ENCODE measurements around the gene TMEM184B.

Gene TMEM184B

DNA sequence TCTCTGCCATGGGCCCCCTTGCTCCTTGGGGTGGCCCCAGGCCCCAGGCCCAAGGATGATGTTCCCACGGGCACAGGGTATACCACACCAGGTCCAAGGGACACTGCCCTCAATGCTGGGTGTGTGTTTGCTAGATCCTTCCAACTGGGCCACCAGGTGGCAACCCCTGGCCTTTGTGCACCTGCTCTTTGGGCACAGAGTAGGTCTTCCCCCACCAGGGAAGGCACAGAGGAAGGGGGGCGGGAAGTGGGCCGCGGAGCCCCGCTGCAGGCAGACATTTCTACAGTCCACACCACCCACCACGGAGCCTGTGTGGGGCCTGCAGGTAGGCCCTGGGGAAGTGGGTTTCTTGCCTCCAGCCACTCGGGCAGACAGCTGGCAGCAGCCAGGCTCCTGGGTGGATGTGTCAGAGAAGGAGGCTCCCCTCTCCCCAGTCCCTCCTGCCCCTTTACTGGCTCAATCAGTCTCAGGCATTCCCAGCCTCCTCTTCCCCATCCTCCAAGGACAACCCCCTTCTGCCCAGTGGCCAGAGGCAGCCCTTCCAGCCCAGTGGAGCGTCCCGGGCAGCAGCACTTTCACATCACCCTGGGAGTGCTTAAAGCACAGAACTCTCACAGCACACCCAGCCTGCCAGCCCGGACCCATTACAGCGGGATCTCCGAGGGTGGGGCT lies 49.4 kb downstream of the TMEM184B start:
- H3K9me3 ChIP-seq (ENCODE audit: insufficient read depth, low read depth, low read length) = no peaks in the 10 kb centered on the region
- H3K9me2 ChIP-seq (replicated peaks; ENCODE audit: low read depth, low read length) = no peaks in the 10 kb centered on the region
- H3K4me1 ChIP-seq (ENCODE audit: insufficient read depth, low read length, poor library complexity, severe bottlenecking) = peaks cover 2% of the 10 kb centered on the region
- no peak overlapping the region for H2AFZ ChIP-seq (ENCODE audit: low read length)
- H3K9ac ChIP-seq (ENCODE audit: low read depth, low read length, poor library complexity, severe bottlenecking) = no peak overlapping the region
- H3K27me3 ChIP-seq (ENCODE audit: insufficient read depth, low read length, poor library complexity, severe bottlenecking) = no peaks in the 10 kb centered on the region
- H4K20me1 ChIP-seq (ENCODE audit: insufficient read depth, low read length, poor library complexity, severe bottlenecking) = no peaks in the 10 kb centered on the region
- H3K4me3 ChIP-seq (ENCODE audit: low read length, poor library complexity, severe bottlenecking) = no peak overlapping the region
- TF ChIP-seq, protein P1, sequence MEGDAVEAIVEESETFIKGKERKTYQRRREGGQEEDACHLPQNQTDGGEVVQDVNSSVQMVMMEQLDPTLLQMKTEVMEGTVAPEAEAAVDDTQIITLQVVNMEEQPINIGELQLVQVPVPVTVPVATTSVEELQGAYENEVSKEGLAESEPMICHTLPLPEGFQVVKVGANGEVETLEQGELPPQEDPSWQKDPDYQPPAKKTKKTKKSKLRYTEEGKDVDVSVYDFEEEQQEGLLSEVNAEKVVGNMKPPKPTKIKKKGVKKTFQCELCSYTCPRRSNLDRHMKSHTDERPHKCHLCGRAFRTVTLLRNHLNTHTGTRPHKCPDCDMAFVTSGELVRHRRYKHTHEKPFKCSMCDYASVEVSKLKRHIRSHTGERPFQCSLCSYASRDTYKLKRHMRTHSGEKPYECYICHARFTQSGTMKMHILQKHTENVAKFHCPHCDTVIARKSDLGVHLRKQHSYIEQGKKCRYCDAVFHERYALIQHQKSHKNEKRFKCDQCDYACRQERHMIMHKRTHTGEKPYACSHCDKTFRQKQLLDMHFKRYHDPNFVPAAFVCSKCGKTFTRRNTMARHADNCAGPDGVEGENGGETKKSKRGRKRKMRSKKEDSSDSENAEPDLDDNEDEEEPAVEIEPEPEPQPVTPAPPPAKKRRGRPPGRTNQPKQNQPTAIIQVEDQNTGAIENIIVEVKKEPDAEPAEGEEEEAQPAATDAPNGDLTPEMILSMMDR (conservative IDR thresholded peaks at IDR 0.05; ENCODE audit: low read length) = peak; percentile 20; the same call in 1 of the 2 replicates
- no peak for TF ChIP-seq EZH2phosphoT487 (IDR thresholded peaks at IDR 0.05; ENCODE audit: borderline replicate concordance)
- H3F3A ChIP-seq (ENCODE audit: low read depth) = no peaks in the 10 kb centered on the region
- no peak overlapping the region for H3K4me2 ChIP-seq (ENCODE audit: low read depth, low read length, poor library complexity, severe bottlenecking)
- H3K79me2 ChIP-seq (ENCODE audit: insufficient read depth, low read length) = no peaks in the 10 kb centered on the region
- no peaks in the 10 kb centered on the region; the same call in 1 of the 2 replicates for H3K36me3 ChIP-seq (ENCODE audit: insufficient read depth, low read length)

DNA sequence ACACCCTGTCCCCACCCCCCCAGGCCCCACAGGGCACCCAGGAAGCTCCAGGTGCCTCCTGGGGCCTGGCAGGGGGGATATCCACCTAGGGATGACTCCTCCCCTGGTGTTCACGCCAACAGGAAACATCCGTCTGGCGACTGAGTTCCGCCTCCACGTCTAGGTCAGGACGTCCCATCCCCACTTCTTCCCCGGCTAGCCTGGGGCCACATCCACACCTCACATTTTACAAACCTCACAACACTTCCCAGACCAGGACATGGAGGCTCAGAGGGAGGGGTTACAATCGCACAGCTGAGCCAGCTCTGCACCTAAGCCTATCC lies 50.1 kb downstream of the TMEM184B start:
- no peak overlapping the region for H3K4me3 ChIP-seq (ENCODE audit: low read length, poor library complexity, severe bottlenecking)
- H3K9me2 ChIP-seq (replicated peaks; ENCODE audit: low read depth, low read length) = no peaks in the 10 kb centered on the region
- no peak overlapping the region for H2AFZ ChIP-seq (ENCODE audit: low read length)
- H3K36me3 ChIP-seq (ENCODE audit: insufficient read depth, low read length) = no peaks in the 10 kb centered on the region; the same call in 1 of the 2 replicates
- H4K20me1 ChIP-seq (ENCODE audit: insufficient read depth, low read length, poor library complexity, severe bottlenecking) = no peaks in the 10 kb centered on the region
- no peaks in the 10 kb centered on the region for H3K9me3 ChIP-seq (ENCODE audit: insufficient read depth, low read depth, low read length)
- no peak for TF ChIP-seq EZH2phosphoT487 (IDR thresholded peaks at IDR 0.05; ENCODE audit: borderline replicate concordance)
- TF ChIP-seq, protein P1 (conservative IDR thresholded peaks at IDR 0.05; ENCODE audit: low read length) = no peak
- no peaks in the 10 kb centered on the region for H3K79me2 ChIP-seq (ENCODE audit: insufficient read depth, low read length)
- H3K27me3 ChIP-seq (ENCODE audit: insufficient read depth, low read length, poor library complexity, severe bottlenecking) = no peaks in the 10 kb centered on the region
- H3K9ac ChIP-seq (ENCODE audit: low read depth, low read length, poor library complexity, severe bottlenecking) = no peak overlapping the region
- peaks cover 2% of the 10 kb centered on the region for H3K4me1 ChIP-seq (ENCODE audit: insufficient read depth, low read length, poor library complexity, severe bottlenecking)
- no peaks in the 10 kb centered on the region for H3F3A ChIP-seq (ENCODE audit: low read depth)
- no peak overlapping the region for H3K4me2 ChIP-seq (ENCODE audit: low read depth, low read length, poor library complexity, severe bottlenecking)

DNA sequence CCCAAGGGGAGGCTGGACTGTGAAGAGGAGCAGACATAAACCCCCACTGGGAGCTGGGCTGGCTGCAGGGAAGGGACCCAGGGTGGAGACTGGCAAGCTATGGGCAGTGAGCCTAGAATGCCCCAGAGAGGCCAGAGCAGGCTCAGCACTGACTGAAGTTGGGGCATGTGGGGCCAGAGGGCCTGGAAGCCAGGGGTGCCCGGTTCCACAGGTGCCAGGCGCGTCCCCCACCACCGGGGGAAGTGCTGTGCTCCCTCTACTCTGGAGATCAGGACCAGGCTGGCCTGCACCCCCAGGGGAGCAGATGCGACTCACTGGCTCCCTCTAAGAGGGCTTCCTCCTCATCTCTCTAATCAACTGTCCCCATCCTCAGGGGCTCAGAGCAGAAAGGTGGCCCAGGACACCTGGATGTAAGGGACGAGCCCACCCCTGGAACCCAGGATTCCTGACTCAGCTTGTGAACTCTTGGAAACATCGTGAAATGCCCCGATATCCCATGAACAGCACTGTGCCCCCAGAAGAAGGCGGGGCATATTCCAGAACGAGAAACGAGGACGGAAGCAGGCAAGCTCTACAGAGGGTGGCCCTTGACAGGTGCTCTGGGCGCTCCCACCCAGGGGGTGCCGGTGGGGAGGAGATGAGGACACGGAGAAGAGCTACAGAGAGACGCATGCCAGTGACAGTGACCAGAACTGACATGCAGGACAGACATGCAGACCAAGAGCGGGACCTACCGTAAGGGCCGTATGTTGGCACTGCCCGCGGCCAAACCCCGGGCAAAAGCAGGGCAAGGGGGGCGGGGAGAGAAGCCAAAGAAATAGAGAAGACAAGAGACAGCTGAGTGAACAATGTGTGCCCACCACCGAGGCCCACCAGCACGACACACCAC lies 50.7 kb downstream of the TMEM184B start:
- no peak overlapping the region for H2AFZ ChIP-seq (ENCODE audit: low read length)
- H3K9ac ChIP-seq (ENCODE audit: low read depth, low read length, poor library complexity, severe bottlenecking) = no peak overlapping the region
- TF ChIP-seq, protein P1 (conservative IDR thresholded peaks at IDR 0.05; ENCODE audit: low read length) = 0 out of 2 replicates have a peak, but pooled peaks have one; percentile 18
- no peak for TF ChIP-seq EZH2phosphoT487 (IDR thresholded peaks at IDR 0.05; ENCODE audit: borderline replicate concordance)
- H3K27me3 ChIP-seq (ENCODE audit: insufficient read depth, low read length, poor library complexity, severe bottlenecking) = no peaks in the 10 kb centered on the region
- H3K36me3 ChIP-seq (ENCODE audit: insufficient read depth, low read length) = no peaks in the 10 kb centered on the region; the same call in 1 of the 2 replicates
- no peaks in the 10 kb centered on the region for H3K79me2 ChIP-seq (ENCODE audit: insufficient read depth, low read length)
- H3K4me3 ChIP-seq (ENCODE audit: low read length, poor library complexity, severe bottlenecking) = no peak overlapping the region
- H3K4me2 ChIP-seq (ENCODE audit: low read depth, low read length, poor library complexity, severe bottlenecking) = no peak overlapping the region
- no peaks in the 10 kb centered on the region for H3K9me3 ChIP-seq (ENCODE audit: insufficient read depth, low read depth, low read length)
- no peaks in the 10 kb centered on the region for H3F3A ChIP-seq (ENCODE audit: low read depth)
- H4K20me1 ChIP-seq (ENCODE audit: insufficient read depth, low read length, poor library complexity, severe bottlenecking) = no peaks in the 10 kb centered on the region
- H3K4me1 ChIP-seq (ENCODE audit: insufficient read depth, low read length, poor library complexity, severe bottlenecking) = peaks cover 2% of the 10 kb centered on the region
- no peaks in the 10 kb centered on the region for H3K9me2 ChIP-seq (replicated peaks; ENCODE audit: low read depth, low read length)

All from Loucy (cell line).